HG02623 (cell line): ENCODE results near the gene PCDHB8.
"Not testable (repeated sequence)": the region's sequence is repeated elsewhere in the genome, so short reads cannot be mapped to it uniquely, and the experiment has no call there.

Experiments
- ATAC-seq: cut with Tn5 transposase; IDR thresholded peaks from one replicate; pipeline ENCODE4 v1.9.1; 2021; ENCODE audit warnings: moderate library complexity; ENCODE audit not compliant: unreplicated experiment

PCDHB8 gene

GRCh38 chr5:141225421-141225820, 47.8 kb downstream of the PCDHB8 start:
- not testable (repeated sequence) for ATAC-seq
